Cardiac fibroblast (primary cell): ENCODE data around the gene SCTR.

Experiments used
- DNase-seq, 2 donors: peaks; one replicate each; pipeline versions ENCODE4 v3.0.0 to v3.0.0-alpha.2; 2010; ENCODE audit warnings: low read depth in 2 of 2
- H3K4me3 ChIP-seq, 2 donors: replicated peaks in 1 of 2; 1 replicate in 1 of 2; 2 replicates in 1 of 2; pipeline ENCODE4 v1.5.1; 2011; ENCODE audit warnings: low read depth in 2 of 2, low read length in 2 of 2, mild to moderate bottlenecking in 2 of 2, moderate library complexity in 1 of 2
- TF ChIP-seq, protein P1 (sequence below): IDR thresholded peaks from one replicate; pipeline ENCODE4 v1.5.1; 2011; ENCODE audit warnings: low read depth, mild to moderate bottlenecking, low read length, inconsistent platforms

The SCTR gene

DNA sequence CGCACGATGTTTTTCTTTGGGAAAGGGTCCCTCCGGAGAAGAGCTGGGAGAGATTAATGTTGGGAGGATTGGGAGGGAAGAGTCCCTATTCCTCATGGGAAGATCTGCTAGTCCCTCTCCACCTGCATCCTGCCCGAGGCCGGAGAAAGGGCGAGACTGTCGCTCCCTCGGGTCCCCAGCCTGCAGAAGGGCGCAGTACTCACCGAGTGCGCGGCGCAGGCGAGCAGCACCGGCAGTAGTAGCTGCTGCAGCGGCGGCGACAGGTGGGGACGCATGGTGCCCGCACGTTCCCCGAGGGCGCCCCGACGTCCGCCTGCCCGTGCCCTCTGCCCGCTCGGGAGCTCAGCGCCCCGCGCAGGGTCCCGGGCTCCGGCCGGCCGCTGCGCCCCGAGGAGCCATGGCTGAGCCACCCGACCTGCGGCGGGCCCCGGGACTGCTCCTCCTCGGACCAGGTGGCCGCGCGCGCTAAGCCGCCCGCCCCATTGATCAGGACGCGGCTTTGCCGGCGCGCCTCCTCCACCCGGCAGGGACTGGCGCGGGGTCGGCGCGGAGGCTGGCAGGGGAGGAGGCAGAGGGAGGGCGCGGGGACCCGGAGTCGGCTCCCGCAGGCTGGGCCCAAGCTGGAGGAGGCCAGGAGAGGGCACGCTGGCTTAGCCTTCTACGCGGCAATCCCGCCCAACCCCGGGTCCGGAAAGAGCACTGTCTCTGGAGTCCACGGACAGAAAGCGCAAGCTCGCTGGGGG lies at the start of gene SCTR:
Gene SCTR (minus strand): TSS at position 532 of the 743 bp plus-strand sequence. CDS start 257 bp downstream, at position 275.
- no peak within 1 kb of the TSS for H3K4me3 ChIP-seq
- TF ChIP-seq, protein P1, sequence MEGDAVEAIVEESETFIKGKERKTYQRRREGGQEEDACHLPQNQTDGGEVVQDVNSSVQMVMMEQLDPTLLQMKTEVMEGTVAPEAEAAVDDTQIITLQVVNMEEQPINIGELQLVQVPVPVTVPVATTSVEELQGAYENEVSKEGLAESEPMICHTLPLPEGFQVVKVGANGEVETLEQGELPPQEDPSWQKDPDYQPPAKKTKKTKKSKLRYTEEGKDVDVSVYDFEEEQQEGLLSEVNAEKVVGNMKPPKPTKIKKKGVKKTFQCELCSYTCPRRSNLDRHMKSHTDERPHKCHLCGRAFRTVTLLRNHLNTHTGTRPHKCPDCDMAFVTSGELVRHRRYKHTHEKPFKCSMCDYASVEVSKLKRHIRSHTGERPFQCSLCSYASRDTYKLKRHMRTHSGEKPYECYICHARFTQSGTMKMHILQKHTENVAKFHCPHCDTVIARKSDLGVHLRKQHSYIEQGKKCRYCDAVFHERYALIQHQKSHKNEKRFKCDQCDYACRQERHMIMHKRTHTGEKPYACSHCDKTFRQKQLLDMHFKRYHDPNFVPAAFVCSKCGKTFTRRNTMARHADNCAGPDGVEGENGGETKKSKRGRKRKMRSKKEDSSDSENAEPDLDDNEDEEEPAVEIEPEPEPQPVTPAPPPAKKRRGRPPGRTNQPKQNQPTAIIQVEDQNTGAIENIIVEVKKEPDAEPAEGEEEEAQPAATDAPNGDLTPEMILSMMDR: no peak
- no peak for DNase-seq

DNA sequence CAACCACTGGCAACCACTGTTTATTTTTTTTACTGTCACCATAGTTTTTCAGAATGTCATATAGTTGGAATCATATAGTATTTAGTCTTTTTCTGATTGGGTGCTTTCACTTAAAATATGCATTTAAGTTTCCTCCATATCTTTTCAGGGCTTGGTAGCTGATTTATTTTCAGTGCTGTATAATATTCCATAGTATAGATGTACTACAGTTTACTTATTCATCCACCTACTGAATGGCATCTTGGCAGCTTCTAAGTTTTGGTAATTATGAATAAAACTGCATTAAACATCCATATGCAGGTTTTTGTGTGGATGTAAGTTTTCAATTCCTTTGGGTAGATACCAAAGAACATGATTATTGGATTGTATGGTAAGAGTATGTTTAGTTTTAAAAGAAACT lies 43.0 kb upstream of the SCTR start:
- H3K4me3 ChIP-seq: no peak overlapping the region
- TF ChIP-seq, protein P1: no peak
- no peak for DNase-seq

DNA sequence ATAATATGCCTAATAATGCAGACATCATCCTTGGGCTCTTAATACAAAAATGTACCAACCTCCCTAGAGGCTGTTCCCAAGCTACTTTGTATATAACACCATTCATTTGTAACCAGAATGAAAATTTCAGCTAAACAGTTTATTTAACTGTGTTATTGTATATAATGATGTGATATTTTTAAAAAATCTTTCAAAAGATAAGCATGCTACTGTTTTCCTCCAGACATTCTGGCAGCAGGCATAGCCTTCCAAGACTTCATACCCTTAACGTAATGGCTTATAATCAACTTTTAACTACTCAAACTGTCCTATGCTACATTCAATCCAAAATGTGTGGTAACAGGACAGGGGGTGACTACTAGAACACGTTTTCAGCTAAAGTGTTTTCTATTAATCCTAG lies 41.2 kb upstream of the SCTR start:
- TF ChIP-seq, protein P1: no peak
- no peak for DNase-seq
- no peak overlapping the region for H3K4me3 ChIP-seq

DNA sequence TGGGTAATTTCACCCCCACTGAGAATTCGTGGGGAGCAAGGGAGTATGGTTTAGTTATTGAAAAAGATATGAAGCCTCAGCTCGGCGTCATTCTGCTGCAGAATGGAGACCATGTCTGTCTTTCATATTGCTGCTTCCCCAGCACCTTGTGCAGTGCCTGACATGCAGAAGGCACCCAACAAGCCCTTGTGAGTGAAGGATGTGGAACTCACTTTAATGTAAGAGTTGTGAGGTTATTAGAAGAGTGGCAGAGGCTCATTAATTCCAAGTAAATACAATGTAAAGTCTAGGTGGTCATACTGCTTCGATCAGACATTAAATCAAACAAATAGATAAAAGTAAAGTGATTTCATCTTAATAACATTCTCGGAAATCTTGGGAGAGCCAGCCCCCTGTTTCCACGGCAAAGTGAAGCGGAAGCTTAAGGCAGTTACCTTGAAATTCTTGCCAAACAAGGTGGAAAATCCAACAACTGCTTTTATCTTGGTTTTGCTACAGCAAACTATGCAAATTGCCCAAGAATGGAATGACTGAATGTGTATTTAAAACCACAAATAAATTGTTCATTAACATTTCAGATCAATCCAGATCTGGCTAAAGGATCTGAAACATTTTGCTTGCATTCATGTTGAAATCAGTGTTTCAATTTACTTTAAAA lies 29.5 kb upstream of the SCTR start:
- TF ChIP-seq, protein P1: no peak
- H3K4me3 ChIP-seq: no peak overlapping the region
- no peak for DNase-seq

DNA sequence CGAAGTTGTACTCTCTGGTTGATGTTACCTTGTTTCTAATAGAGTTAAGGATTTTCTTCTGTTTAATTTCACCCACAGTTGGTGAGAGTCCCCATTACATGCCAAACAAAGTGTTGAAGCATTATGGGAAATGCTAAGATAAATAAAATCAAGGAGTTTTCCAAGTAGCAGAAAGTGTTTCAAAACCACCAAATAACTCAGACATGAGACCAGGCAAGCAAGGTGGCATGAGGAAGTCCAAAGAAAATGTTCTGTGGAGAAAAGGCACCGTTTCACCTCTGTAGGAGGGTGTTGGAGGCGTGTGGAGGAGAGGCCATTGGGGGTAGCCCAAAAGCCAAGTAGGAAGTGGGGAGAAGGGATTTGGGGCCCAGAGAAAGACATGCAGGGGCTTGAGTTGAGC lies 28.6 kb upstream of the SCTR start:
- TF ChIP-seq, protein P1: no peak
- DNase-seq: no peak
- no peak overlapping the region for H3K4me3 ChIP-seq

DNA sequence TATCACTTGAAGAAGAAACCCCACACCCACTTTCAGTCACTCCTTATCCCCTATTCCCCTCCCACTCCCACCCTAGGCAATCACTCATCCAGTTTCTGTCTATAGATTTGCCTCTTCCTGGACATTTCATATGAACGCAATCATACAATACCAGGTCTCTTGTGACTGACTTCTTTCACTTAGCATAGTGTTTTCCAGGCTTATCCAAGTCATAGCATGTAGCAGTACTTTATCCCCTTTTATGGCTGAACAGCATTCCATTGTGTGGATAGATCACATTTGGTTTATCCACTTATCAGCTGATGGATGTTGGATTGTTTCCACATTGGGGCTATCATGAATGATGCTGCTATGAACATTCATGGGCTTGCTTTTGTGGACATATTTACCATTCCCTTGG lies 26.6 kb upstream of the SCTR start:
- DNase-seq: no peak
- TF ChIP-seq, protein P1: no peak
- no peak overlapping the region for H3K4me3 ChIP-seq
